SK-N-SH (cell line): ENCODE measurements around the gene KLHDC10.

Experiments
- CTCF ChIP-seq: fragments of 200-600 bp; sonication (generic); IDR thresholded peaks from 2 replicates; pipeline ENCODE4 v1.6.1; 2017; ENCODE audit warnings: antibody characterized with exemption, mild to moderate bottlenecking, moderate library complexity
- ELF1 ChIP-seq: IDR thresholded peaks from 2 replicates; pipeline ENCODE4 v1.4.0; 2012
- EZH2phosphoT487 ChIP-seq: fragments of 200-600 bp; sonication (generic); IDR thresholded peaks from 2 replicates; pipeline ENCODE4 v1.6.1; 2017; ENCODE audit warnings: low read depth, mixed run types, mild to moderate bottlenecking, antibody characterized with exemption, moderate library complexity, borderline replicate concordance
- FOSL2 ChIP-seq: IDR thresholded peaks from 2 replicates; pipeline ENCODE4 v1.4.0; 2012; ENCODE audit warnings: low read depth, mild to moderate bottlenecking, moderate library complexity, borderline replicate concordance
- MXI1 ChIP-seq: IDR thresholded peaks from 2 replicates; pipeline ENCODE4 v1.6.1; 2012; ENCODE audit warnings: mild to moderate bottlenecking, low read depth, low read length, improper control_type of control experiment
- NFIC ChIP-seq: IDR thresholded peaks from 2 replicates; pipeline ENCODE4 v1.4.0; 2012; ENCODE audit warnings: borderline replicate concordance
- NRF1 ChIP-seq: IDR thresholded peaks from 2 replicates; pipeline ENCODE4 v1.6.1; 2012; ENCODE audit warnings: low read depth, mild to moderate bottlenecking, low read length
- PBX3 ChIP-seq: IDR thresholded peaks from 2 replicates; pipeline ENCODE4; 2012
- REST ChIP-seq: IDR thresholded peaks from 2 replicates; pipeline ENCODE4 v1.6.1; 2012; ENCODE audit warnings: mild to moderate bottlenecking, low read depth, low read length, moderate library complexity
- RFX5 ChIP-seq: IDR thresholded peaks from 2 replicates; pipeline ENCODE4 v1.6.1; 2012; ENCODE audit warnings: mild to moderate bottlenecking, improper control_type of control experiment, low read length
- SIN3A ChIP-seq: IDR thresholded peaks from 2 replicates; pipeline ENCODE4 v1.6.1; 2012; ENCODE audit warnings: low read depth, mild to moderate bottlenecking, low read length, moderate library complexity, borderline replicate concordance
- USF2 ChIP-seq: fragments of 150-350 bp; IDR thresholded peaks from 2 replicates; pipeline ENCODE4 v1.6.1; 2017; ENCODE audit warnings: antibody characterized with exemption, low read length, low read depth, borderline replicate concordance

- TF ChIP-seq CTCF (no peak), NFIC (no peak), SIN3A (no peak), USF2 (no peak), REST (no peak), PBX3 (no peak), MXI1 (no peak), RFX5 (no peak), ELF1 (no peak), NRF1 (no peak), FOSL2 (no peak), EZH2phosphoT487 (no peak)
Observed at GRCh38 chr7:130062246-130062645, 8.1 kb upstream of the KLHDC10 start.
